ENCODE data around the gene IL18. TPM values are rescaled to one million over a fixed set of nuclear protein-coding genes. Genes with fewer than 3 reads are reported as not detected.
A peak's percentile ranks its signal among the peaks of the same experiment; 100 is the strongest.

Gene IL18
- total and polyA plus RNA-seq, 8 donors: 4.7 to 58.2 (median 20.1) TPM

GRCh38 chr11:112114460-112114859, 49.4 kb downstream of the IL18 start:
- Histone ChIP-seq H3K27me3 (no peaks in the 10 kb centered on the region), H3K9me3 (no peaks in the 10 kb centered on the region), H3K36me3 (peaks cover 0 to 6% (median 2%) of the 10 kb centered on the region in 4 donors), H3K4me1 (peaks cover 0 to 9% (median 3%) of the 10 kb centered on the region in 4 donors), H3K27ac (no peak overlapping the region), H3K4me3 (no peak overlapping the region)
- no peak for DNase-seq
- no peak for TF ChIP-seq POLR2AphosphoS5 (IDR thresholded peaks at IDR 0.05)
- WGBS, 5 donors: 90 to 98% (median 94%) methylated on average over 2 of the region's 2 CpGs
- intact Hi-C loops (cut with DNase I; ENCODE audit: low total_unique reads): no loop called here

- H3K9me3 ChIP-seq: no peaks in the 10 kb centered on the region
- peaks cover 0 to 6% (median 0%) of the 10 kb centered on the region in 4 donors for H3K36me3 ChIP-seq
- no peak overlapping the region for H3K4me3 ChIP-seq
- WGBS, 5 donors: 53 to 63% (median 57%) methylated on average over 6 of the region's 6 CpGs
- no peak overlapping the region for H3K27ac ChIP-seq
- intact Hi-C loops (cut with DNase I; ENCODE audit: low total_unique reads): no loop called here
- peak in 1 of 2 donors; percentile 73 for DNase-seq
- peaks cover 0 to 9% (median 3%) of the 10 kb centered on the region in 4 donors for H3K4me1 ChIP-seq
- H3K27me3 ChIP-seq: no peaks in the 10 kb centered on the region
- TF ChIP-seq CTCF (IDR thresholded peaks at IDR 0.05) (peak in 4 of 7 experiments; percentile 59 to 70 (median 62)), POLR2A (IDR thresholded peaks at IDR 0.05) (no peak), POLR2AphosphoS5 (IDR thresholded peaks at IDR 0.05) (no peak), EP300 (IDR thresholded peaks at IDR 0.05) (no peak)
These were observed 50.1 kb downstream of the IL18 start for GRCh38 chr11:112113539-112114457.

- no peak for TF ChIP-seq POLR2AphosphoS5 (IDR thresholded peaks at IDR 0.05)
- no peak for TF ChIP-seq POLR2A (IDR thresholded peaks at IDR 0.05)
- TF ChIP-seq CTCF (IDR thresholded peaks at IDR 0.05): no peak
- no peak for TF ChIP-seq EP300 (IDR thresholded peaks at IDR 0.05)
- Histone ChIP-seq H3K36me3 (peaks cover 6 to 20% (median 8%) of the 10 kb centered on the region in 4 donors), H3K4me1 (peaks cover 0 to under 1% (median 0%) of the 10 kb centered on the region in 4 donors), H3K4me3 (no peak overlapping the region), H3K27me3 (no peaks in the 10 kb centered on the region), H3K27ac (no peak overlapping the region), H3K9me3 (no peaks in the 10 kb centered on the region)
- intact Hi-C loops (cut with DNase I; ENCODE audit: low total_unique reads): no loop called here
- no peak for DNase-seq
- WGBS, 5 donors: 88 to 98% (median 92%) methylated on average over 8 of the region's 8 CpGs
These were observed 57.8 kb downstream of the IL18 start for GRCh38 chr11:112106070-112106469.

- H3K4me1 ChIP-seq: peaks cover 0 to 9% (median 0%) of the 10 kb centered on the region in 4 donors
- TF ChIP-seq POLR2AphosphoS5 (IDR thresholded peaks at IDR 0.05) (no peak), EP300 (IDR thresholded peaks at IDR 0.05) (no peak), POLR2A (IDR thresholded peaks at IDR 0.05) (no peak), CTCF (IDR thresholded peaks at IDR 0.05) (no peak)
- no peaks in the 10 kb centered on the region for H3K27me3 ChIP-seq
- intact Hi-C loops (cut with DNase I; ENCODE audit: low total_unique reads): no loop called here
- H3K27ac ChIP-seq: no peak overlapping the region
- no peaks in the 10 kb centered on the region for H3K9me3 ChIP-seq
- H3K4me3 ChIP-seq: no peak overlapping the region
- 81 to 86% (median 83%) methylated on average over 6 of the region's 6 CpGs for WGBS, 5 donors
- DNase-seq: no peak
- H3K36me3 ChIP-seq: peaks cover 7 to 19% (median 14%) of the 10 kb centered on the region in 4 donors
These were observed 60.4 kb downstream of the IL18 start for GRCh38 chr11:112103446-112103845.

Measured in stomach (tissue), 9 donors.